Esophagus muscularis mucosa (tissue), 4 donors: Measurements from ENCODE around the gene CDC42EP3. TPM values are rescaled to one million over a fixed set of nuclear protein-coding genes. Genes with fewer than 3 reads are reported as not detected.
A peak's percentile ranks its signal among the peaks of the same experiment; 100 is the strongest.

ENCODE experiments used
- DNase-seq: peaks from one replicate; pipeline ENCODE4 v3.0.0-alpha.2; 2017; ENCODE audit errors: extremely low spot score
- H3K27ac ChIP-seq, 4 donors: fragments of 200-600 bp; sonication (generic); replicated peaks in 1 of 4; 1 replicate in 3 of 4; 2 replicates in 1 of 4; pipeline ENCODE4 v1.5.1; 2016 to 2019; ENCODE audit warnings: mild to moderate bottlenecking in 1 of 4
- H3K27me3 ChIP-seq, 4 donors: fragments of 200-600 bp; sonication (generic); one replicate each; pipeline versions ENCODE4 v1.5.1 to v1.6.0; 2016 to 2019
- H3K36me3 ChIP-seq, 4 donors: fragments of 200-600 bp; sonication (generic); one replicate each; pipeline ENCODE4 v1.5.1; 2016 to 2019
- H3K4me1 ChIP-seq, 4 donors: fragments of 200-600 bp; sonication (generic); one replicate each; pipeline ENCODE4 v1.5.1; 2016 to 2019
- H3K4me3 ChIP-seq, 4 donors: fragments of 200-600 bp; sonication (generic); 1 replicate in 2 of 4; 2 replicates in 2 of 4; pipeline ENCODE4 v1.5.1; 2016 to 2019; ENCODE audit warnings: mild to moderate bottlenecking in 4 of 4, moderate library complexity in 1 of 4
- H3K9me3 ChIP-seq, 4 donors: fragments of 200-600 bp; sonication (generic); 1 replicate in 3 of 4; 2 replicates in 1 of 4; pipeline ENCODE4 v1.5.1; 2016 to 2019
- CTCF ChIP-seq, 3 experiments: fragments of 200-600 bp in 2 of 3; fragments of 450-650 bp in 1 of 3; sonication (generic) in 2 of 3; IDR thresholded peaks; one replicate each; pipeline ENCODE4 v1.5.1; 2017 to 2019; ENCODE audit warnings: antibody characterized with exemption in 3 of 3, mild to moderate bottlenecking in 2 of 3, moderate library complexity in 1 of 3
- EP300 ChIP-seq: sonication (generic); formaldehyde crosslinking; IDR thresholded peaks from one replicate; pipeline ENCODE4 v1.6.1; 2017; ENCODE audit warnings: antibody characterized with exemption
- POLR2A ChIP-seq: fragments of 450-650 bp; IDR thresholded peaks from one replicate; pipeline ENCODE4 v1.6.1; 2017; ENCODE audit warnings: antibody characterized with exemption, moderate library complexity, mild to moderate bottlenecking, low read depth
- POLR2AphosphoS5 ChIP-seq, 2 donors: sonication (generic); formaldehyde crosslinking; IDR thresholded peaks; one replicate each; pipeline ENCODE4 v1.6.1; 2017; ENCODE audit warnings: antibody characterized with exemption in 2 of 2
- WGBS: methylation state at CpG from one replicate; pipeline ENCODE4 v1.1.5; 2018; 5-methylcytosine and 5-hydroxymethylcytosine counted together
- intact Hi-C: fragments of 100-400 bp; cut with DNase I; formaldehyde crosslinking; loops from one replicate; pipeline ENCODE4 v1.15.1; 2023
- total RNA-seq, 4 donors: library from RNA; depleted of rRNA; stranded (reverse); fragments of >200 nt; gene quantifications; one replicate each; pipeline versions ENCODE4 v1.1.0 to v1.2.1, GENCODE V29; 2016

Gene CDC42EP3
- total RNA-seq, 4 donors from 2014 or later, result 67.7 to 217 (median 112) TPM

GRCh38 chr2:37654932-37655841, 16.3 kb downstream of the CDC42EP3 start:
- Histone ChIP-seq H3K36me3 (peaks cover 0 to 4% (median 0%) of the 10 kb centered on the region in 4 donors), H3K27me3 (no peaks in the 10 kb centered on the region), H3K4me3 (no peak overlapping the region), H3K9me3 (no peaks in the 10 kb centered on the region), H3K4me1 (peaks cover 97 to 100% (median 99%) of the 10 kb centered on the region in 4 donors), H3K27ac (peak overlapping the region; percentile 67 to 98 (median 84))
- no peak for TF ChIP-seq POLR2AphosphoS5 (IDR thresholded peaks at IDR 0.05)
- TF ChIP-seq POLR2A, result no peak
- no peak for TF ChIP-seq EP300
- no peak for TF ChIP-seq CTCF (IDR thresholded peaks at IDR 0.05)
- no peak for DNase-seq
- intact Hi-C loops, result no loop called here
- 58% methylated on average over 5 of the region's 7 CpGs for WGBS

GRCh38 chr2:37654419-37654818, 17.0 kb downstream of the CDC42EP3 start:
- Histone ChIP-seq H3K27ac (peak overlapping the region; percentile 67 to 98 (median 84)), H3K36me3 (peaks cover 0 to 4% (median 0%) of the 10 kb centered on the region in 4 donors), H3K27me3 (no peaks in the 10 kb centered on the region), H3K9me3 (no peaks in the 10 kb centered on the region), H3K4me3 (peak overlapping the region in 2 of 4 donors; percentile 9 to 12), H3K4me1 (peaks cover 98 to 100% (median 99%) of the 10 kb centered on the region in 4 donors)
- 50% methylated on average over 8 of the region's 8 CpGs for WGBS
- DNase-seq, result no peak
- intact Hi-C loops, result no loop called here
- no peak for TF ChIP-seq POLR2A
- TF ChIP-seq POLR2AphosphoS5 (IDR thresholded peaks at IDR 0.05), result no peak
- no peak for TF ChIP-seq EP300
- no peak for TF ChIP-seq CTCF (IDR thresholded peaks at IDR 0.05)

- no peak for DNase-seq
These were observed 17.6 kb downstream of the CDC42EP3 start for GRCh38 chr2:37653805-37654378.

GRCh38 chr2:37653093-37653492, 18.3 kb downstream of the CDC42EP3 start:
- no peaks in the 10 kb centered on the region for H3K27me3 ChIP-seq
- intact Hi-C loops, result no loop called here
- peak overlapping the region; percentile 67 to 98 (median 84) for H3K27ac ChIP-seq
- 39% methylated on average over 6 of the region's 6 CpGs for WGBS
- peaks cover 0 to 4% (median under 1%) of the 10 kb centered on the region in 4 donors for H3K36me3 ChIP-seq
- H3K4me1 ChIP-seq, result peaks cover 98 to 100% (median 99%) of the 10 kb centered on the region in 4 donors
- no peak for DNase-seq
- no peak for TF ChIP-seq CTCF (IDR thresholded peaks at IDR 0.05)
- no peak for TF ChIP-seq EP300
- no peak for TF ChIP-seq POLR2AphosphoS5 (IDR thresholded peaks at IDR 0.05)
- TF ChIP-seq POLR2A, result no peak
- H3K4me3 ChIP-seq, result no peak overlapping the region
- no peaks in the 10 kb centered on the region for H3K9me3 ChIP-seq

More at GRCh38 chr2:37653805-37654378, 17.6 kb downstream of the CDC42EP3 start:
- TF ChIP-seq POLR2AphosphoS5 (IDR thresholded peaks at IDR 0.05) (peak; percentile 29 to 57), CTCF (IDR thresholded peaks at IDR 0.05) (no peak)
- peak overlapping the region in 2 of 4 donors; percentile 9 to 12 for H3K4me3 ChIP-seq
- H3K27ac ChIP-seq, result peak overlapping the region; percentile 67 to 98 (median 84)
- WGBS, result 46% methylated on average over 14 of the region's 14 CpGs
- peaks cover 98 to 100% (median 99%) of the 10 kb centered on the region in 4 donors for H3K4me1 ChIP-seq
- intact Hi-C loops, result no loop called here
- no peaks in the 10 kb centered on the region for H3K27me3 ChIP-seq
- no peaks in the 10 kb centered on the region for H3K9me3 ChIP-seq
- peaks cover 0 to 4% (median 0%) of the 10 kb centered on the region in 4 donors for H3K36me3 ChIP-seq
